Stimulated activated CD8-positive, alpha-beta memory T cell treated with anti-CD3 and anti-CD28 coated beads, Interleukin-12 subunit alpha, Interleukin-12 subunit beta, amount 100 ng/mL, for 1 hour (primary cell): ENCODE measurements around the gene CCDC15.
"Not testable (repeated sequence)": the region's sequence is repeated elsewhere in the genome, so short reads cannot be mapped to it uniquely, and the experiment has no call there.

ENCODE experiments used
- DNase-seq: peaks from one replicate; pipeline ENCODE4 v3.0.0-alpha.2; 2020; ENCODE audit warnings: low read depth

Gene CCDC15

DNA sequence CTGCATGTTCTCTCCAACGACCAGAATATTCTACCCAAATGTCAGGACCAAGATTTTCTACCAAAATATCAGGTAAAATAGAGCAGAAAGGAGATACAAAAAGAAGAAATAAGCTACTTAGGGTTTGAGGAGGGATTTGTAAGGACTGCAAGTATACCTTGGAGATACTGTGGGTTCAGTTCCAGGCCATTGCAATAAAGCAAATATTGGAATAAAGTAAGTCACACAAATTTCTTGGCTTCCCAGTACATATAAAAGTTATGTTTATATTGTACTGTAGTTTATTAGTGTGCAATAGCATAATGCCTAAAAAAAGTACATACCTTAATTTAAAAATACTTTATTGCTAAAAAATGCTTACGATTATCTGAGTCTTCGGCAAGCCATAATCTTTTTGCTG, 34.1 kb downstream of the CCDC15 start:
- no peak for DNase-seq

DNA sequence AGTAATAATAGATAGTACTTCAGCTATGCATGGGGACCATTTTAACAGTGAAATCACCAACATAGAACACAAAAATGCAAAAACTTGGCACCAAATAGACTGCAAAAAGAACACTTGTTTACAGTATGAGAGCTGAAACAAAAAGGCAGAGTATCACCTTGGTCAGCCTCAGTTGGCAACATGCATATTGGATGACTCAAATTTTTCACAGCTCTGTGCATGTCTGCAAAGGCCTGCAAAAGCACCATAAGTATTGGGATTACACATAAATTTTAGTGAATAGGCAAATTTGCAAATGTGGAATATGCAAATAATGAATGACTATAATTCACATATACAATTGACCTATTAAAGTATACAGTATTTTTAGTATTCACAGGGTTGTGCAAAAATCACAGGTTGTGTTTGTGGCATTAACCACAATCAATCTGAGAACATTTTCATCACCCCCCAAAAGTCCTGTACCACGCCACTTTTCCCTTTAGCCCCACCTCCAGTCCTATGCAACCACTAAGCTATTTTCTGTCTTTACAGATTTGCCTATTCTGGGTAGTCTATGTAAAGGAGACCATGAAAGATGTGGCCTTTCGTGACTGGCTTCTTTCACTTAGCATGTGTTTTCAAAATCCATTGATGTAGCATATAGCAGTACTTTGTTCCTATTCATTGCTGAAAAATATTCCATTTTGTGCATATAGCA, 47.2 kb downstream of the CCDC15 start:
- DNase-seq, result no peak

- DNase-seq, result no peak
These were observed 47.8 kb downstream of the CCDC15 start for GRCh38 chr11:125001849-125002248.

- no peak for DNase-seq
These were observed 51.5 kb downstream of the CCDC15 start for GRCh38 chr11:125005491-125005890.

DNA sequence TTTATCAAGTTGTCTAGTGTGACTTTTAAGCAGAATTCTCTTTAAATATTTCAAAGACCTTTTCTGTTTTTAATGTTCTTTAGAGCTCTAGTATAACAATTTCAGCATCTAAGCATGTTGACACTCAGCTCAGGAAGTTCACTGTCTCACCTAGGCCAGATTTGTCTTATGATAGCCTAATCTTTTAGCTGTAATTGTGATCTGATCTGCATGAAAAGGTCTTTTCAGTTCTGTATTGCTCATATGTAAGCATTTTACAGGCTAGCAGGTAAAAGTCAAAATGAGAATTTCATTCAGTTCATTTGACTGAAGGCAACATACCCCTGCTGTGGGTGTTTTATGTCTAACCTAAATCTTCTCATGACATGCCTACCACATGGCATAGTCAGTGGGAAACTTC, 62.4 kb downstream of the CCDC15 start:
- no peak for DNase-seq

DNA sequence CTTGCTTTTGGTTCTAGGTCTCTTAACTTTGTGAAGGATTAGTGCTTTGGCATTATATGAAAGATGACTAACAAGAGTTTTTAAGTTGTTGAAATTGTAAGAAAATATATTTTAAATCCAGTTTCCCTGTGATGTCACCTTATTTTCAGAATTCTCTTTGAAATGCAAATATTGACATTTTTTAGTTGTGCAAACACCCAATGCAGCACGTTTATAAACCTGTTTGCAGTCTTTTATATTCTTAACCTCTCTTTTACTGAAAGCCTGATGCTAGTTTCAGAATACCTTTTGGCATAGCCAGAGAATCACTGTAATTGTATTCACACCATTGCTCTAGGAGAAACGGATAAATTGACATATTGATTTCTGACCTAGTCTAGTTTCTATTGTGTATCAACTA, 66.3 kb downstream of the CCDC15 start:
- DNase-seq, result no peak

DNA sequence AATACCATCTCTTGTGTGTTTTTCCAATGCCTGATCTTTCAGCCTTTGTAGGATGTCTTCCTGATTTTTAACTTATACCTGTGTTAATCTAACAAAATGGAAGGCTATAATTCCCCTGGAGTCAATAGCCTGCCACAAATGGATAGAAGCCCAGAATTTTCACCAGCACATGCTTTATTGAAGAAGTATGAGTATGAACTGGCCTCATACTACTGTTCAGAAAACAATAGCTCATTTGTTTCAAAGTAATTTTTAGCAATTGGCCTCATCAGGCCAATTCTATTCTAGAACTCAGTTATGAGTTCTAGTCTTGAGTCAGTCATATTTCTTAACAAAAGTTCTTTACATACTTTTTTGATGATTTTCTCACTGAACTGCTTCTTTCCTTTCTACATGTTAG, 68.5 kb downstream of the CCDC15 start:
- no peak for DNase-seq

DNA sequence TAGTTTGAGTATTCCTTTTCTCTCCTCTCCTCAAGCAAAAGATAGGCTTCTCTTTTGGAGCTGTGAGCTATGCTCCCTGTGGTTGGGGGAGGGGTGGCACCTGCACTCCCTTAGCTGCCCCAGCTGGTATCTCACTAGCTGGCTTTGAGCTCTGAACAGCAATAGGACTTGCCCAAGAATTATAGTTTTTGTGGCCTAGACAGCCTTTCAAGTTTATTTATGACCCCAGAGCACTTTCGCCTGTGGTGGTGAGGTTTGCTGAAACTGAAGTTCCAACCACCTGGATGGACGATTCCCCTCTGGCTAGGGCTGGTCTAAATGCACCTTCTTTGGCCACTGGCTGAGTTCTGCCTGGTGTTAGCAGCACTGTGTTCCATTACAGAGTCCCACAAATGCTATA, 72.0 kb downstream of the CCDC15 start:
- DNase-seq, result no peak

- not testable (repeated sequence) for DNase-seq
These were observed 75.4 kb downstream of the CCDC15 start for GRCh38 chr11:125029431-125029830.

- no peak for DNase-seq
These were observed 82.9 kb downstream of the CCDC15 start for GRCh38 chr11:125036933-125037332.

GRCh38 chr11:125049164-125049792, 95.3 kb downstream of the CCDC15 start:
- no peak for DNase-seq

- no peak for DNase-seq
These were observed 98.0 kb downstream of the CCDC15 start for GRCh38 chr11:125052047-125052446.

DNA sequence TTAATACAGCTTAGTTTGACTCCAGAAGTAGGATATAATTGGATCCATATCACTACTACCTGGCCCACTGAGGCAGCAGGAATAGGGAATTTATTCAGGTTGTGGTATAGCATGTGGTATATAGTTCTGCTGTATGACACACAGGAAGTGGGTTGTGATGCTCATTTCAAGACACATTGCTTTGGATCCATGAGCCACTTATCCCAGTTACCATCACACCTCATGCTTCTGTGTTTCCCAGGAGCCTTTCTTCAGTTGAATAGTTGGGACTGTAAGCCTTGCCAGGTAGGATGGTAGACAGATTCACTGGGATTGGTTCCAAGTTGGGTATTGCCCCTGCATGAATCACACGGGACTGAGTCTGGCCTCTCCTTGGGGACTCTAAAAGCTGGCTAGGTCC, 99.2 kb downstream of the CCDC15 start:
- no peak for DNase-seq

GRCh38 chr11:125055107-125055715, 101.2 kb downstream of the CCDC15 start:
- no peak for DNase-seq

- DNase-seq, result not testable (repeated sequence)
These were observed 102.1 kb downstream of the CCDC15 start for GRCh38 chr11:125056111-125056510.

- no peak for DNase-seq
These were observed 103.1 kb downstream of the CCDC15 start for GRCh38 chr11:125056931-125057692.

- no peak for DNase-seq
These were observed 103.7 kb downstream of the CCDC15 start for GRCh38 chr11:125057693-125058016.

DNA sequence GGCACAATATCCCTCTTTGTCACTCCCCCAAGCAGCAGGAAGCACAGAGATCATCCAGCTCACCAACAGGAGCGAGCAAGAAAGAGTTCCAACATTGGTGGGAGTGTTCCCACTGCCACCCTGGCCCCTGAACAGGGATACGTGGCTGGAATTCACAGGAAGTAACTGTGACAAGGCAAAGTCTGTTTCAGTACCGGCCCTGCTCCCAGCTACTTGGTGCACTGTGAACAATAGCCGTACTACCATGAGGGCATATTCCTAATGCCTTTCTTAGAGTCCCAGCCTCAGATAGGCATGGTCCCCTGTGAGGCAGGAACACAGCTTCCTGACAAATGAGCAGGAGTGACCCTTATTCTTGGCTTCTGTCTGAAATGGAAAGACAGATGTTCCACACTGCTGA, 107.3 kb downstream of the CCDC15 start:
- no peak for DNase-seq

GRCh38 chr11:125062218-125062930, 108.4 kb downstream of the CCDC15 start:
- no peak for DNase-seq

DNA sequence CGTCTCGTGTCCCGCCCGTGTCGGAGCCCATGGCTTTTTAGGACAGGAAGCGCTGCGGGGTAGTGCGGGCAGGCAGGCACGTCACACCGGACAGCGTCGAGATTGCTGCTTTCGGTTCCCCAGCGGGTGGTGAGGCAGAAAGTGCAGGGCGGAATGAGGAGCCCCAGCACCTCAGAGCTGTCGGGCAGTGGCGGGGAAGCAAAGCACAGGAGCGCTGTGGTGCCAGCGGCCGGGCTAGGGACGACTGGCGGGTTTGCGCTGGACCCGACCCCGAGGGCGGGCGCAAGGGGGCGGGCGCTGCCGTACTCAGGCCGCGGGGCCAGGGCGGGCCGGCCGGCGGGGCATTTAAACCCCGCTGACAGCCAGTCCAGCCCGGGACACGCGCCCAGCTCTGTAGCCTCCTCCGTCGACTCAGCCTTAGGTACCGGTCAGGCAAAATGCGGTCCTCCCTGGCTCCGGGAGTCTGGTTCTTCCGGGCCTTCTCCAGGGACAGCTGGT, 109.0 kb downstream of the CCDC15 start, which contains the start of gene SLC37A2:
Gene SLC37A2 (plus strand): TSS at position 375 of the 498 bp plus-strand sequence. CDS start 63 bp downstream, at position 438.
- DNase-seq, result no peak

- no peak for DNase-seq
These were observed 109.5 kb downstream of the CCDC15 start for GRCh38 chr11:125063429-125064043.
